Hematopoietic multipotent progenitor cell treated with erythropoietin and hydrocortisone succinate and interleukin-3 and kit ligand, for 6 days (in vitro differentiated cells): Measurements from ENCODE around the gene POM121L12.

Source experiments
- DNase-seq: peaks from one replicate; pipeline ENCODE4 v3.0.0-alpha.2; 2015

The POM121L12 gene

GRCh38 chr7:53035499-53036412, at the start of gene POM121L12:
POM121L12 (plus strand) TSS chr7:53035633; CDS start chr7:53035672, 39 bp downstream.
- no peak for DNase-seq

GRCh38 chr7:52992001-52992400, 43.4 kb upstream of the POM121L12 start:
- DNase-seq = no peak

GRCh38 chr7:52992479-52993162, 42.8 kb upstream of the POM121L12 start:
- DNase-seq = no peak

- DNase-seq = no peak
These were observed 39.8 kb upstream of the POM121L12 start for GRCh38 chr7:52995676-52996075.

- no peak for DNase-seq
These were observed 34.2 kb upstream of the POM121L12 start for GRCh38 chr7:53001221-53001620.

- DNase-seq = no peak
These were observed 33.0 kb upstream of the POM121L12 start for GRCh38 chr7:53002389-53002788.

- DNase-seq = no peak
These were observed 31.6 kb upstream of the POM121L12 start for GRCh38 chr7:53003653-53004445.

GRCh38 chr7:53013925-53014324, 21.5 kb upstream of the POM121L12 start:
- DNase-seq = no peak

- no peak for DNase-seq
These were observed 20.0 kb upstream of the POM121L12 start for GRCh38 chr7:53015463-53015862.

- DNase-seq = no peak
These were observed 12.5 kb upstream of the POM121L12 start for GRCh38 chr7:53022893-53023292.

GRCh38 chr7:53048638-53049037, 13.2 kb downstream of the POM121L12 start:
- no peak for DNase-seq

GRCh38 chr7:53050433-53050832, 15.0 kb downstream of the POM121L12 start:
- no peak for DNase-seq

GRCh38 chr7:53059591-53059990, 24.2 kb downstream of the POM121L12 start:
- DNase-seq = no peak

GRCh38 chr7:53060066-53060465, 24.6 kb downstream of the POM121L12 start:
- DNase-seq = no peak

- no peak for DNase-seq
These were observed 27.4 kb downstream of the POM121L12 start for GRCh38 chr7:53062796-53063195.

- no peak for DNase-seq
These were observed 33.2 kb downstream of the POM121L12 start for GRCh38 chr7:53068673-53069072.

- DNase-seq = no peak
These were observed 35.5 kb downstream of the POM121L12 start for GRCh38 chr7:53070883-53071282.
